SK-N-MC (cell line): ENCODE measurements around the gene SH3PXD2A.

Source experiments
- EZH2 ChIP-seq: fragments of 200-600 bp; sonication (generic); IDR thresholded peaks from one replicate; pipeline ENCODE4 v1.6.1; 2017; ENCODE audit warnings: antibody characterized with exemption
- FOXP2 ChIP-seq: optimal IDR thresholded peaks from 2 replicates; pipeline ENCODE3; 2011; ENCODE audit warnings: mild to moderate bottlenecking, moderate library complexity; ENCODE audit not compliant: insufficient read depth; ENCODE audit errors: extremely low read length, control extremely low read depth
- POLR2AphosphoS5 ChIP-seq: IDR thresholded peaks from 2 replicates; pipeline ENCODE4 v1.6.1; 2012; ENCODE audit warnings: mild to moderate bottlenecking, low read depth, low read length, borderline replicate concordance

GRCh38 chr10:103558911-103559310, 296.5 kb downstream of the SH3PXD2A start:
- TF ChIP-seq EZH2 (no peak), POLR2AphosphoS5 (no peak), FOXP2 (no peak)
